ENCODE results near the gene EGR1. TPM values are rescaled to one million over a fixed set of nuclear protein-coding genes. Genes with fewer than 3 reads are reported as not detected.

EGR1 gene
- total RNA-seq, 1 donor from 2014 or later, result 25.1 TPM

DNA sequence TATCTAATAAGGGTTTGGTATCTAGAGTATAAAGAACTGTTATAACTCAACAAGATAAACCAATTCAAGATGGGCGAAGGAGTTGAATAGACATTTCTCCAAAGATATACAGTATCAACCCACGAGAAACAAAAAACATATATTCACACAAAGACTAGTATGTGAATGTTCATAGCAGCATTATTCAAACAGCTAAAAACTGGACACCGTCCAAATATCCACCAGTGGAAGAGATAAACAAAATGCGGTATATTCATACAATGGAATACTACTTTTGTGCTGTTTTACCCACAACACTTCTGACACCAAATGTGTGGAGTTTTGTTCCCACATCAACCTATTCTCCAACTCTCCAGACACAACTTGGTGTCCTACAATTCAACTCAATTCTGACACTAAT lies 33.1 kb downstream of the EGR1 start:
- Mint-ChIP-seq H3K27me3 (ENCODE audit: insufficient read depth, low read depth) (peaks cover 9% of the 10 kb centered on the region), H3K27ac (no peak overlapping the region), H3K4me3 (no peak overlapping the region), H3K36me3 (no peaks in the 10 kb centered on the region), H3K9me3 (no peaks in the 10 kb centered on the region), H3K4me1 (peaks cover 9% of the 10 kb centered on the region)
- H3K27me3 ChIP-seq, result no peaks in the 10 kb centered on the region
- no peaks in the 10 kb centered on the region for H4K20me1 ChIP-seq (ENCODE audit: low read depth)
- H3K27ac ChIP-seq, result no peak overlapping the region
- no peaks in the 10 kb centered on the region for H3K9me3 ChIP-seq (ENCODE audit: low read depth)
- H3F3A ChIP-seq (ENCODE audit: low read depth), result peaks cover 13% of the 10 kb centered on the region
- H3K79me2 ChIP-seq (ENCODE audit: low read depth), result no peaks in the 10 kb centered on the region
- no peak for DNase-seq (ENCODE audit: low spot score)
- no peak overlapping the region for H3K4me3 ChIP-seq
- H3K9ac ChIP-seq, result no peak overlapping the region
- H3K4me1 ChIP-seq, result peaks cover 7% of the 10 kb centered on the region
- H3K4me2 ChIP-seq, result no peak overlapping the region
- TF ChIP-seq EZH2 (IDR thresholded peaks at IDR 0.05) (no peak), EZH2phosphoT487 (IDR thresholded peaks at IDR 0.05) (no peak)
- TF ChIP-seq, protein P1, sequence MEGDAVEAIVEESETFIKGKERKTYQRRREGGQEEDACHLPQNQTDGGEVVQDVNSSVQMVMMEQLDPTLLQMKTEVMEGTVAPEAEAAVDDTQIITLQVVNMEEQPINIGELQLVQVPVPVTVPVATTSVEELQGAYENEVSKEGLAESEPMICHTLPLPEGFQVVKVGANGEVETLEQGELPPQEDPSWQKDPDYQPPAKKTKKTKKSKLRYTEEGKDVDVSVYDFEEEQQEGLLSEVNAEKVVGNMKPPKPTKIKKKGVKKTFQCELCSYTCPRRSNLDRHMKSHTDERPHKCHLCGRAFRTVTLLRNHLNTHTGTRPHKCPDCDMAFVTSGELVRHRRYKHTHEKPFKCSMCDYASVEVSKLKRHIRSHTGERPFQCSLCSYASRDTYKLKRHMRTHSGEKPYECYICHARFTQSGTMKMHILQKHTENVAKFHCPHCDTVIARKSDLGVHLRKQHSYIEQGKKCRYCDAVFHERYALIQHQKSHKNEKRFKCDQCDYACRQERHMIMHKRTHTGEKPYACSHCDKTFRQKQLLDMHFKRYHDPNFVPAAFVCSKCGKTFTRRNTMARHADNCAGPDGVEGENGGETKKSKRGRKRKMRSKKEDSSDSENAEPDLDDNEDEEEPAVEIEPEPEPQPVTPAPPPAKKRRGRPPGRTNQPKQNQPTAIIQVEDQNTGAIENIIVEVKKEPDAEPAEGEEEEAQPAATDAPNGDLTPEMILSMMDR (IDR thresholded peaks at IDR 0.05), result no peak
- no peak overlapping the region for H2AFZ ChIP-seq (replicated peaks)
- H3K36me3 ChIP-seq, result no peaks in the 10 kb centered on the region

DNA sequence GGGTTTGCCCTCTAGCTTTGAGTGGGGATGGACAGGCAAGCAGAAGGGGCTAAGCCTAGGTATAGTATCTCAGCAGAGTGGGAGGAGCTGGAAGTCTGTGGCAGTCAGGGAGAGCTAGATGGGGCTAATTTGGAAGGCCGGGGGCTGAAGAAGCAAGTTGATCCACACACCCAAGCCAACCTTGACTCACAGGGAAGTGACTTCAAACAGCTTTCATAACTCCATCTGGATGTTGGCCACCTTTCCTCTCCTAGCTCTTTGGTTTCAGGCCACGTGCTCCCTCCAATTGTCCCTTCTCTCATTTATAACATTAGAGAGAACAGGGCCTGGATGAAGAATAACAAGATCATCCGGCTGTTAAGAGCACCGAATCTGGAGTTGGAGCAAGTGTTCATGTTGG lies 36.8 kb downstream of the EGR1 start:
- H3K4me2 ChIP-seq, result no peak overlapping the region
- no peak for DNase-seq (ENCODE audit: low spot score)
- H3K36me3 Mint-ChIP-seq, result no peaks in the 10 kb centered on the region
- no peak overlapping the region for H2AFZ ChIP-seq (replicated peaks)
- H3F3A ChIP-seq (ENCODE audit: low read depth), result peaks cover 26% of the 10 kb centered on the region
- no peaks in the 10 kb centered on the region for H3K9me3 Mint-ChIP-seq
- TF ChIP-seq EZH2phosphoT487 (IDR thresholded peaks at IDR 0.05), result no peak
- TF ChIP-seq, protein P1 (IDR thresholded peaks at IDR 0.05), result no peak
- TF ChIP-seq EZH2 (IDR thresholded peaks at IDR 0.05), result no peak
- H3K36me3 ChIP-seq, result no peaks in the 10 kb centered on the region
- no peak overlapping the region for H3K27ac Mint-ChIP-seq
- H3K4me1 Mint-ChIP-seq, result peaks cover 3% of the 10 kb centered on the region
- no peaks in the 10 kb centered on the region for H3K4me1 ChIP-seq
- H3K27me3 Mint-ChIP-seq (ENCODE audit: insufficient read depth, low read depth), result peaks cover 4% of the 10 kb centered on the region
- no peaks in the 10 kb centered on the region for H3K9me3 ChIP-seq (ENCODE audit: low read depth)
- H3K4me3 Mint-ChIP-seq, result peak overlapping the region; percentile 9
- no peaks in the 10 kb centered on the region for H3K79me2 ChIP-seq (ENCODE audit: low read depth)
- no peak overlapping the region for H3K4me3 ChIP-seq
- no peak overlapping the region for H3K27ac ChIP-seq
- H4K20me1 ChIP-seq (ENCODE audit: low read depth), result no peaks in the 10 kb centered on the region
- H3K27me3 ChIP-seq, result no peaks in the 10 kb centered on the region
- H3K9ac ChIP-seq, result no peak overlapping the region

DNA sequence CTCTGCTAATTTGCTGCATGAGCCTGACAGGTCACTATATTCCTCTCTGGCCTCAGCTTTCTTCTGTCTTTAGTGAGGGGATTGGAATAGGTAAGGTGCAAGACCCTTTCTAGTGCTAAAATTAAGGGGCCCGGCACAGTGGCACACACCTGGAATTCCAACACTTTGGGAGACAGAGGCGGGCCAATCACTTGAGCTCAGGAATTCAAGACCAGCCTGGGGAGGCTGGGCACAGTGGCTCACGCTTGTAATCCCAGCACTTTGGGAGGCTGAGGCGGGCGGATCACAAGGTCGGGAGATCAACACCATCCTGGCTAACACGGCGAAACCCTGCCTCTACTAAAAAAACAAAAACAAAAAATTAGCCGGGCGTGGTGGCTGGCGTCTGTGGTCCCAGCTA lies 37.2 kb downstream of the EGR1 start:
- Histone ChIP-seq H3K36me3 (no peaks in the 10 kb centered on the region), H3K79me2 (ENCODE audit: low read depth) (no peaks in the 10 kb centered on the region), H3K9ac (no peak overlapping the region), H3K27me3 (no peaks in the 10 kb centered on the region), H3K27ac (no peak overlapping the region), H2AFZ (replicated peaks) (no peak overlapping the region), H3F3A (ENCODE audit: low read depth) (peaks cover 26% of the 10 kb centered on the region), H3K4me2 (no peak overlapping the region), H3K4me3 (no peak overlapping the region), H4K20me1 (ENCODE audit: low read depth) (no peaks in the 10 kb centered on the region), H3K4me1 (no peaks in the 10 kb centered on the region), H3K9me3 (ENCODE audit: low read depth) (no peaks in the 10 kb centered on the region)
- peaks cover 3% of the 10 kb centered on the region for H3K4me1 Mint-ChIP-seq
- TF ChIP-seq EZH2phosphoT487 (IDR thresholded peaks at IDR 0.05) (no peak), EZH2 (IDR thresholded peaks at IDR 0.05) (no peak)
- TF ChIP-seq, protein P1 (IDR thresholded peaks at IDR 0.05), result no peak
- no peak overlapping the region for H3K27ac Mint-ChIP-seq
- no peaks in the 10 kb centered on the region for H3K9me3 Mint-ChIP-seq
- H3K27me3 Mint-ChIP-seq (ENCODE audit: insufficient read depth, low read depth), result peaks cover 4% of the 10 kb centered on the region
- H3K4me3 Mint-ChIP-seq, result no peak overlapping the region
- DNase-seq (ENCODE audit: low spot score), result no peak
- peaks cover 4% of the 10 kb centered on the region for H3K36me3 Mint-ChIP-seq
